B cell (primary cell): ENCODE data around the gene LHPP.

Source experiments
- CTCF ChIP-seq: fragments of 200-600 bp; IDR thresholded peaks from one replicate; pipeline ENCODE4 v1.8.0; 2022; ENCODE audit warnings: antibody characterized with exemption, mild to moderate bottlenecking
- EZH2 ChIP-seq: IDR thresholded peaks from 2 replicates; pipeline ENCODE4 v1.6.1; 2012; ENCODE audit warnings: borderline replicate concordance, low read depth, mild to moderate bottlenecking, moderate library complexity, low read length; ENCODE audit not compliant: insufficient read depth, poor library complexity, severe bottlenecking

GRCh38 chr10:124446830-124447750 is 14.5 kb upstream of the LHPP start:
- TF ChIP-seq CTCF: no peak
- TF ChIP-seq EZH2: no peak
